T-helper 1 cell (primary cell): Measurements from ENCODE around the gene NAA80.
A peak's percentile ranks its signal among the peaks of the same experiment; 100 is the strongest.
"Not testable (repeated sequence)": the region's sequence is repeated elsewhere in the genome, so short reads cannot be mapped to it uniquely, and the experiment has no call there.

Source experiments
- DNase-seq, 5 donors: peaks; one replicate each; pipeline ENCODE4 v3.0.0-alpha.2; 2012 to 2020

NAA80 gene

GRCh38 chr3:50288387-50289007 is 10.7 kb downstream of the NAA80 start:
- no peak for DNase-seq

- no peak for DNase-seq
Measured at GRCh38 chr3:50287262-50287661, 11.9 kb downstream of the NAA80 start.

- DNase-seq, result no peak
Measured at GRCh38 chr3:50286322-50287227, 12.6 kb downstream of the NAA80 start.

- not testable (repeated sequence) for DNase-seq
Measured at GRCh38 chr3:50284121-50284520, 15.1 kb downstream of the NAA80 start.

- no peak for DNase-seq
Measured at GRCh38 chr3:50279255-50280016, 19.8 kb downstream of the NAA80 start.

- no peak for DNase-seq
Measured at GRCh38 chr3:50278880-50279224, 20.4 kb downstream of the NAA80 start, which contains the start of gene LSMEM2. TSS of gene LSMEM2 (plus strand) at chr3:50279087. CDS start at chr3:50279114, 27 bp downstream.

GRCh38 chr3:50278123-50278879 is 20.9 kb downstream of the NAA80 start:
- DNase-seq, result no peak

- DNase-seq, result no peak
Measured at GRCh38 chr3:50276762-50277101, 22.5 kb downstream of the NAA80 start.

- peak in 1 of 5 donors; percentile 46 for DNase-seq
Measured at GRCh38 chr3:50275996-50276761, 23.0 kb downstream of the NAA80 start.

- DNase-seq, result no peak
Measured at GRCh38 chr3:50275141-50275995, 23.8 kb downstream of the NAA80 start.

- DNase-seq, result peak; percentile 35 to 72 (median 63)
Measured at GRCh38 chr3:50274371-50275104, 24.7 kb downstream of the NAA80 start.

GRCh38 chr3:50273689-50274065 is 25.5 kb downstream of the NAA80 start:
- no peak for DNase-seq

- DNase-seq, result peak; percentile 70 to 84 (median 78)
Measured at GRCh38 chr3:50272911-50273688, 26.1 kb downstream of the NAA80 start.

- not testable (repeated sequence) for DNase-seq
Measured at GRCh38 chr3:50272538-50272910, 26.7 kb downstream of the NAA80 start.

GRCh38 chr3:50271314-50271936 is 27.8 kb downstream of the NAA80 start:
- no peak for DNase-seq

GRCh38 chr3:50270422-50271224 is 28.6 kb downstream of the NAA80 start:
- no peak for DNase-seq

- DNase-seq, result no peak
Measured at GRCh38 chr3:50269977-50270413, 29.2 kb downstream of the NAA80 start.

- no peak for DNase-seq
Measured at GRCh38 chr3:50269460-50269859, 29.7 kb downstream of the NAA80 start.
